OCI-LY3 (cell line): ENCODE measurements around the gene SAMD11.

ENCODE experiments used
- H2AFZ ChIP-seq: fragments of 200-600, 300-600 bp; shearing (Covaris generic); 2 replicates; pipeline ENCODE4 v1.6.0; 2014; ENCODE audit warnings: antibody characterized with exemption, low read depth, low read length
- H3K27ac ChIP-seq: fragments of 200-600, 300-600 bp; sonication (generic); 2 replicates; pipeline ENCODE4 v1.5.1; 2014; ENCODE audit warnings: mild to moderate bottlenecking, low read length, moderate library complexity, mixed read lengths
- H3K27me3 ChIP-seq: fragments of 200-600, 300-600 bp; sonication (generic); 2 replicates; pipeline ENCODE4 v1.6.1; 2014; ENCODE audit warnings: low read depth, low read length, mixed read lengths
- H3K36me3 ChIP-seq: fragments of 200-600, 300-600 bp; sonication (generic); replicated peaks from 2 replicates; pipeline ENCODE3; 2014; ENCODE audit warnings: low read depth, low read length, mixed read lengths
- H3K4me1 ChIP-seq: fragments of 300-600, 200-600 bp; sonication (generic); 2 replicates; pipeline ENCODE4 v1.6.1; 2014; ENCODE audit warnings: low read length, mixed read lengths
- H3K4me2 ChIP-seq: fragments of 200-600, 300-600 bp; sonication (generic); 2 replicates; pipeline ENCODE4 v1.6.1; 2014; ENCODE audit warnings: low read length, mixed read lengths
- H3K4me3 ChIP-seq: fragments of 300-600, 200-600 bp; sonication (generic); 2 replicates; pipeline ENCODE4 v1.5.1; 2014; ENCODE audit warnings: antibody characterized with exemption, mild to moderate bottlenecking, low read length, moderate library complexity
- H3K79me2 ChIP-seq: fragments of 300-600, 200-600 bp; shearing (Covaris generic); 2 replicates; pipeline ENCODE4 v1.6.1; 2014; ENCODE audit warnings: mild to moderate bottlenecking, low read length, mixed read lengths
- H3K9ac ChIP-seq: fragments of 300-600, 200-600 bp; shearing (Covaris generic); 2 replicates; pipeline ENCODE4 v1.6.0; 2014; ENCODE audit warnings: mild to moderate bottlenecking, low read length, moderate library complexity
- H3K9me3 ChIP-seq: fragments of 200-600, 300-600 bp; shearing (Covaris generic); 2 replicates; pipeline ENCODE4 v1.6.1; 2014; ENCODE audit warnings: low read length, mixed read lengths; ENCODE audit not compliant: insufficient read depth
- H4K20me1 ChIP-seq: fragments of 200-600, 300-600 bp; sonication (generic); 2 replicates; pipeline ENCODE4 v1.6.1; 2016; ENCODE audit warnings: low read length, mixed read lengths; ENCODE audit not compliant: insufficient read depth
- EZH2phosphoT487 ChIP-seq: fragments of 200-600 bp; shearing (Covaris generic); IDR thresholded peaks from 2 replicates; pipeline ENCODE4 v1.6.1; 2018; ENCODE audit warnings: antibody characterized with exemption, mixed run types, low read depth
- TF ChIP-seq, protein P1 (sequence below): fragments of 200-600, 300-600 bp; sonication (generic); IDR thresholded peaks from 2 replicates; pipeline ENCODE4 v1.5.1; 2014; ENCODE audit warnings: antibody characterized with exemption, low read length, low read depth

The SAMD11 gene

DNA sequence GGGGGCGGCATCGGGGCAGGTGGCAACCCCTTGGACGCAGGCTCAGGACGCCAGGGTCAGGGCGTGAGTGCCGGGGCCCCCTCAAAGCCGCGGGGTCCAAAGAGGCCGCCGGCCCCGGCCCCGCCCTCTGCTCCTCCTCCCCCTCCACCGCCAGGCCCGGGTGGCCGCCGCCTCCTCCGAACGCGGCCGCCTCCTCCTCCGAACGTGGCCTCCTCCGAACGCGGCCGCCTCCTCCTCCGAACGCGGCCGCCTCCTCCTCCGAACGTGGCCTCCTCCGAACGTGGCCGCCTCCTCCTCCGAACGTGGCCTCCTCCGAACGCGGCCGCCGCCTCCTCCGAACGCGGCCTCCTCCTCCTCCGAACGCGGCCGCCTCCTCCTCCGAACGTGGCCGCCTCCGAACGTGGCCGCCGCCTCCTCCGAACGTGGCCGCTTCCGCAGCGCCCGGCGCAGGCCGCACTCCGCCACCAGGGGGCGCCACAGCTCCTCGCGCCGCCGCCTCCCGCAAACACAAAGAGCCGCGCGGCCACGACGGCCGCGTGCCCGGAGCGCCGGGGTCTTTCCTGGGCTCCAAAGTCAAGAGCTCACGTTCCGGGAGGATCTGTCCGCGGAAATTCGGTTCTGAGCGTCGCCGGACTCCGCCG lies 19.3 kb upstream of the SAMD11 start:
- Histone ChIP-seq H3K27me3 (peaks cover 12% of the 10 kb centered on the region), H3K4me1 (no peaks in the 10 kb centered on the region), H3K4me2 (no peak overlapping the region), H3K36me3 (no peaks in the 10 kb centered on the region), H4K20me1 (no peaks in the 10 kb centered on the region), H3K9me3 (no peaks in the 10 kb centered on the region), H2AFZ (no peak overlapping the region), H3K79me2 (no peaks in the 10 kb centered on the region), H3K4me3 (no peak overlapping the region), H3K9ac (no peak overlapping the region), H3K27ac (no peak overlapping the region)
- TF ChIP-seq, protein P1, sequence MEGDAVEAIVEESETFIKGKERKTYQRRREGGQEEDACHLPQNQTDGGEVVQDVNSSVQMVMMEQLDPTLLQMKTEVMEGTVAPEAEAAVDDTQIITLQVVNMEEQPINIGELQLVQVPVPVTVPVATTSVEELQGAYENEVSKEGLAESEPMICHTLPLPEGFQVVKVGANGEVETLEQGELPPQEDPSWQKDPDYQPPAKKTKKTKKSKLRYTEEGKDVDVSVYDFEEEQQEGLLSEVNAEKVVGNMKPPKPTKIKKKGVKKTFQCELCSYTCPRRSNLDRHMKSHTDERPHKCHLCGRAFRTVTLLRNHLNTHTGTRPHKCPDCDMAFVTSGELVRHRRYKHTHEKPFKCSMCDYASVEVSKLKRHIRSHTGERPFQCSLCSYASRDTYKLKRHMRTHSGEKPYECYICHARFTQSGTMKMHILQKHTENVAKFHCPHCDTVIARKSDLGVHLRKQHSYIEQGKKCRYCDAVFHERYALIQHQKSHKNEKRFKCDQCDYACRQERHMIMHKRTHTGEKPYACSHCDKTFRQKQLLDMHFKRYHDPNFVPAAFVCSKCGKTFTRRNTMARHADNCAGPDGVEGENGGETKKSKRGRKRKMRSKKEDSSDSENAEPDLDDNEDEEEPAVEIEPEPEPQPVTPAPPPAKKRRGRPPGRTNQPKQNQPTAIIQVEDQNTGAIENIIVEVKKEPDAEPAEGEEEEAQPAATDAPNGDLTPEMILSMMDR: peak; percentile 35
- TF ChIP-seq EZH2phosphoT487: no peak

DNA sequence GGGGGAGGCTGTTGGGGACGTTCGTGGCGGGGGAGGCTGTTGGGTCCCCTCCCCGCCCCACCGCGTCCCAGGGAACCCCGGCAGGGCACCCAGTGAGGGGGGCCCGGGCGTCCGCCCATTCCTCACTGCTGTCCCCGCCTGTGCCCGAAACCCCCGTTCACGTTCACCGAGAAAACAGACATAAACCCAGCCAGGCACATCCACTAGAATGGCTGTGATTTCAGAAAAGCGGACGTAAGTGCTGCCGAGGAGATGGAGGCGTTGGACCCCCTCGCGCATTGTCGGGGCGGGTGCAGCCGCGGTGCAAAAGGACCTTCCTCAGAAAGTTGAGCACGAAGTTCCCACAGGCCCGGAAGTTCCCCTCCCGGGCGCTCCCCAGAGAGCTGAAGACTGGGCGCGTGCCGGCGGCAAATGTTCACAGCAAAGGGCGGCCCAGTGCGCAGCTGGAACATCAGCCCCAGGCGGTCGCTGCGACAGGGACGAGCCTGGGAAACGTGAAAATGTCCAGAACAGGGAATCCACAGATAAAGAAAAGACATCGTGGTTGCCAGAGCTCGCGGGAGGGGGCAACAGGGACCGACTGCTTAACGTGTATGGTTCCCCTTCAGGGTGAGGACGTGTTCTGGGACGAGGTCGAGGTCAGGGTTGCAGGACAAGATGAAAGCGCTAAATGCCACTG lies 18.5 kb upstream of the SAMD11 start:
- Histone ChIP-seq H3K36me3 (no peaks in the 10 kb centered on the region), H3K4me1 (no peaks in the 10 kb centered on the region), H3K9ac (no peak overlapping the region), H4K20me1 (no peaks in the 10 kb centered on the region), H3K4me2 (peak overlapping the region; percentile 51), H3K27ac (no peak overlapping the region), H3K79me2 (no peaks in the 10 kb centered on the region), H3K9me3 (no peaks in the 10 kb centered on the region), H3K27me3 (peaks cover 12% of the 10 kb centered on the region), H2AFZ (no peak overlapping the region), H3K4me3 (peak overlapping the region; percentile 54)
- no peak for TF ChIP-seq EZH2phosphoT487
- TF ChIP-seq, protein P1: no peak

GRCh38 chr1:905811-906599 lies 17.7 kb upstream of the SAMD11 start:
- Histone ChIP-seq H3K36me3 (no peaks in the 10 kb centered on the region), H3K79me2 (no peaks in the 10 kb centered on the region), H3K4me2 (no peak overlapping the region), H4K20me1 (no peaks in the 10 kb centered on the region), H3K4me1 (no peaks in the 10 kb centered on the region), H3K27me3 (peaks cover 12% of the 10 kb centered on the region), H2AFZ (no peak overlapping the region), H3K27ac (no peak overlapping the region), H3K4me3 (no peak overlapping the region), H3K9me3 (no peaks in the 10 kb centered on the region), H3K9ac (no peak overlapping the region)
- TF ChIP-seq, protein P1: no peak
- TF ChIP-seq EZH2phosphoT487: no peak
